Measurements from ENCODE around the gene SUGP2.
"Not testable (repeated sequence)": the region's sequence is repeated elsewhere in the genome, so short reads cannot be mapped to it uniquely, and the experiment has no call there.

SUGP2 gene

GRCh38 chr19:18960370-18960769 lies 72.9 kb downstream of the SUGP2 start:
- H3K4me1 ChIP-seq (ENCODE audit: control insufficient read depth, insufficient read depth, low read length), result 0 out of 2 replicates have a peak, but pooled peaks cover 1% of the 10 kb centered on the region
- H3K36me3 ChIP-seq (ENCODE audit: control insufficient read depth, insufficient read depth, low read length), result no peaks in the 10 kb centered on the region
- no CpG with 5 or more reads among the region's 4 CpGs for WGBS (ENCODE audit: insufficient coverage, insufficient read length)
- H3K4me3 ChIP-seq (ENCODE audit: low read length), result no peak overlapping the region
- H3K27me3 ChIP-seq (ENCODE audit: control insufficient read depth, insufficient read depth, low read length), result no peaks in the 10 kb centered on the region
- no peaks in the 10 kb centered on the region for H3K9me3 ChIP-seq (ENCODE audit: control insufficient read depth, insufficient read depth, low read length)
- DNase-seq (ENCODE audit: low read depth, low spot score), result no peak
- no peak overlapping the region for H3K27ac ChIP-seq (ENCODE audit: low read length)

- Histone ChIP-seq H3K27ac (ENCODE audit: low read length) (no peak overlapping the region), H3K4me3 (ENCODE audit: low read length) (no peak overlapping the region), H3K27me3 (ENCODE audit: control insufficient read depth, insufficient read depth, low read length) (no peaks in the 10 kb centered on the region), H3K36me3 (ENCODE audit: control insufficient read depth, insufficient read depth, low read length) (no peaks in the 10 kb centered on the region), H3K4me1 (ENCODE audit: control insufficient read depth, insufficient read depth, low read length) (no peaks in the 10 kb centered on the region), H3K9me3 (ENCODE audit: control insufficient read depth, insufficient read depth, low read length) (no peaks in the 10 kb centered on the region)
- WGBS (ENCODE audit: insufficient coverage, insufficient read length), result 100% methylated on average over 2 of the region's 2 CpGs
- no peak for DNase-seq (ENCODE audit: low read depth, low spot score)
Observed at GRCh38 chr19:18955042-18955441, 78.3 kb downstream of the SUGP2 start.

- Histone ChIP-seq H3K27ac (ENCODE audit: low read length) (no peak overlapping the region), H3K27me3 (ENCODE audit: control insufficient read depth, insufficient read depth, low read length) (no peaks in the 10 kb centered on the region), H3K4me3 (ENCODE audit: low read length) (no peak overlapping the region), H3K36me3 (ENCODE audit: control insufficient read depth, insufficient read depth, low read length) (no peaks in the 10 kb centered on the region), H3K4me1 (ENCODE audit: control insufficient read depth, insufficient read depth, low read length) (no peaks in the 10 kb centered on the region), H3K9me3 (ENCODE audit: control insufficient read depth, insufficient read depth, low read length) (no peaks in the 10 kb centered on the region)
- no peak for DNase-seq (ENCODE audit: low read depth, low spot score)
- WGBS (ENCODE audit: insufficient coverage, insufficient read length), result 100% methylated on average over 1 of the region's 3 CpGs
Observed at GRCh38 chr19:18954094-18954493, 79.2 kb downstream of the SUGP2 start.

GRCh38 chr19:18952364-18953003 lies 80.8 kb downstream of the SUGP2 start:
- not testable (repeated sequence) for H3K36me3 ChIP-seq (ENCODE audit: control insufficient read depth, insufficient read depth, low read length); H3K27me3 ChIP-seq (ENCODE audit: control insufficient read depth, insufficient read depth, low read length); DNase-seq (ENCODE audit: low read depth, low spot score); H3K27ac ChIP-seq (ENCODE audit: low read length); H3K4me3 ChIP-seq (ENCODE audit: low read length); H3K9me3 ChIP-seq (ENCODE audit: control insufficient read depth, insufficient read depth, low read length); H3K4me1 ChIP-seq (ENCODE audit: control insufficient read depth, insufficient read depth, low read length)
- whole genome bisulfite sequencing (ENCODE audit: insufficient coverage, insufficient read length), result no CpG with 5 or more reads among the region's 17 CpGs

GRCh38 chr19:18951721-18952281 lies 81.5 kb downstream of the SUGP2 start:
- Histone ChIP-seq H3K9me3 (ENCODE audit: control insufficient read depth, insufficient read depth, low read length) (no peaks in the 10 kb centered on the region), H3K27ac (ENCODE audit: low read length) (no peak overlapping the region), H3K4me3 (ENCODE audit: low read length) (no peak overlapping the region), H3K27me3 (ENCODE audit: control insufficient read depth, insufficient read depth, low read length) (no peaks in the 10 kb centered on the region), H3K4me1 (ENCODE audit: control insufficient read depth, insufficient read depth, low read length) (no peaks in the 10 kb centered on the region), H3K36me3 (ENCODE audit: control insufficient read depth, insufficient read depth, low read length) (no peaks in the 10 kb centered on the region)
- no peak for DNase-seq (ENCODE audit: low read depth, low spot score)
- WGBS (ENCODE audit: insufficient coverage, insufficient read length), result no CpG with 5 or more reads among the region's 7 CpGs

GRCh38 chr19:18949858-18950257 lies 83.5 kb downstream of the SUGP2 start:
- no CpG with 5 or more reads among the region's 3 CpGs for WGBS (ENCODE audit: insufficient coverage, insufficient read length)
- no peak for DNase-seq (ENCODE audit: low read depth, low spot score)
- no peaks in the 10 kb centered on the region for H3K4me1 ChIP-seq (ENCODE audit: control insufficient read depth, insufficient read depth, low read length)
- no peaks in the 10 kb centered on the region for H3K27me3 ChIP-seq (ENCODE audit: control insufficient read depth, insufficient read depth, low read length)
- no peak overlapping the region for H3K27ac ChIP-seq (ENCODE audit: low read length)
- H3K4me3 ChIP-seq (ENCODE audit: low read length), result no peak overlapping the region
- H3K36me3 ChIP-seq (ENCODE audit: control insufficient read depth, insufficient read depth, low read length), result no peaks in the 10 kb centered on the region
- no peaks in the 10 kb centered on the region for H3K9me3 ChIP-seq (ENCODE audit: control insufficient read depth, insufficient read depth, low read length)

- H3K4me1 ChIP-seq (ENCODE audit: control insufficient read depth, insufficient read depth, low read length), result no peaks in the 10 kb centered on the region
- WGBS (ENCODE audit: insufficient coverage, insufficient read length), result no CpG with 5 or more reads among the region's 5 CpGs
- no peaks in the 10 kb centered on the region for H3K36me3 ChIP-seq (ENCODE audit: control insufficient read depth, insufficient read depth, low read length)
- H3K4me3 ChIP-seq (ENCODE audit: low read length), result no peak overlapping the region
- no peaks in the 10 kb centered on the region; the same call in 1 of the 2 replicates for H3K27me3 ChIP-seq (ENCODE audit: control insufficient read depth, insufficient read depth, low read length)
- H3K27ac ChIP-seq (ENCODE audit: low read length), result no peak overlapping the region
- H3K9me3 ChIP-seq (ENCODE audit: control insufficient read depth, insufficient read depth, low read length), result no peaks in the 10 kb centered on the region
- DNase-seq (ENCODE audit: low read depth, low spot score), result no peak
Observed at GRCh38 chr19:18948976-18949356, 84.4 kb downstream of the SUGP2 start.

- Histone ChIP-seq H3K4me1 (ENCODE audit: control insufficient read depth, insufficient read depth, low read length) (no peaks in the 10 kb centered on the region), H3K27ac (ENCODE audit: low read length) (no peak overlapping the region), H3K27me3 (ENCODE audit: control insufficient read depth, insufficient read depth, low read length) (no peaks in the 10 kb centered on the region; the same call in 1 of the 2 replicates), H3K36me3 (ENCODE audit: control insufficient read depth, insufficient read depth, low read length) (no peaks in the 10 kb centered on the region), H3K4me3 (ENCODE audit: low read length) (no peak overlapping the region), H3K9me3 (ENCODE audit: control insufficient read depth, insufficient read depth, low read length) (no peaks in the 10 kb centered on the region)
- DNase-seq (ENCODE audit: low read depth, low spot score), result no peak
- WGBS (ENCODE audit: insufficient coverage, insufficient read length), result no CpG with 5 or more reads among the region's 15 CpGs
Observed at GRCh38 chr19:18948075-18948975, 85.0 kb downstream of the SUGP2 start.

- Histone ChIP-seq H3K4me1 (ENCODE audit: control insufficient read depth, insufficient read depth, low read length) (no peaks in the 10 kb centered on the region), H3K9me3 (ENCODE audit: control insufficient read depth, insufficient read depth, low read length) (no peaks in the 10 kb centered on the region), H3K27me3 (ENCODE audit: control insufficient read depth, insufficient read depth, low read length) (no peaks in the 10 kb centered on the region; the same call in 1 of the 2 replicates), H3K27ac (ENCODE audit: low read length) (no peak overlapping the region), H3K36me3 (ENCODE audit: control insufficient read depth, insufficient read depth, low read length) (no peaks in the 10 kb centered on the region), H3K4me3 (ENCODE audit: low read length) (no peak overlapping the region)
- no peak for DNase-seq (ENCODE audit: low read depth, low spot score)
- WGBS (ENCODE audit: insufficient coverage, insufficient read length), result no CpG with 5 or more reads among the region's 14 CpGs
Observed at GRCh38 chr19:18946918-18947317, 86.4 kb downstream of the SUGP2 start.

- no peaks in the 10 kb centered on the region for H3K9me3 ChIP-seq (ENCODE audit: control insufficient read depth, insufficient read depth, low read length)
- no peak overlapping the region for H3K27ac ChIP-seq (ENCODE audit: low read length)
- no peak for DNase-seq (ENCODE audit: low read depth, low spot score)
Observed at GRCh38 chr19:18946335-18946734, 87.0 kb downstream of the SUGP2 start.

More at GRCh38 chr19:18946335-18946734, 87.0 kb downstream of the SUGP2 start:
- Histone ChIP-seq H3K4me3 (ENCODE audit: low read length) (no peak overlapping the region), H3K36me3 (ENCODE audit: control insufficient read depth, insufficient read depth, low read length) (no peaks in the 10 kb centered on the region), H3K4me1 (ENCODE audit: control insufficient read depth, insufficient read depth, low read length) (peaks cover 4% of the 10 kb centered on the region; the same call in 1 of the 2 replicates), H3K27me3 (ENCODE audit: control insufficient read depth, insufficient read depth, low read length) (no peaks in the 10 kb centered on the region; the same call in 1 of the 2 replicates)

Data from iPS DF 6.9 (cell line).